HepG2 (cell line): Measurements from ENCODE around the gene WDFY1. TPM values are rescaled to one million over a fixed set of nuclear protein-coding genes. Genes with fewer than 3 reads are reported as not detected.

ENCODE experiments used
- BRD4 ChIP-seq: sonication (generic); formaldehyde crosslinking; IDR thresholded peaks from 2 replicates; pipeline ENCODE4 v1.4.0; 2020; ENCODE audit warnings: missing genetic modification reagents
- CCDC6 ChIP-seq: sonication (generic); formaldehyde crosslinking; IDR thresholded peaks from 2 replicates; pipeline ENCODE4 v1.8.1; 2022; ENCODE audit warnings: mild to moderate bottlenecking, missing genetic modification reagents, moderate library complexity
- CEBPB ChIP-seq: IDR thresholded peaks from 2 replicates; pipeline ENCODE4 v1.6.1; 2011; ENCODE audit warnings: low read depth, low read length, improper control_type of control experiment, borderline replicate concordance
- GABPB1 ChIP-seq: IDR thresholded peaks from 2 replicates; pipeline ENCODE4 v1.6.1; 2016; ENCODE audit warnings: mild to moderate bottlenecking, missing genetic modification reagents, moderate library complexity, missing compliant biosample characterization
- IKZF5 ChIP-seq: IDR thresholded peaks from 2 replicates; pipeline ENCODE4 v1.6.1; 2018; ENCODE audit warnings: missing genetic modification reagents, mild to moderate bottlenecking, missing compliant biosample characterization
- MAFK ChIP-seq, 2 experiments: IDR thresholded peaks in 1 of 2; conservative IDR thresholded peaks in 1 of 2; 2 replicates each; pipeline ENCODE4 v1.6.1; 2011; ENCODE audit warnings: improper control_type of control experiment in 2 of 2, low read length in 2 of 2
- MAX ChIP-seq: IDR thresholded peaks from 2 replicates; pipeline ENCODE4 v1.6.1; 2012; ENCODE audit warnings: inconsistent platforms
- MLLT10 ChIP-seq: sonication (generic); formaldehyde crosslinking; IDR thresholded peaks from 2 replicates; pipeline ENCODE4 v1.4.0; 2020; ENCODE audit warnings: missing genetic modification reagents
- PHB2 ChIP-seq: fragments of 450-650 bp; IDR thresholded peaks from 2 replicates; pipeline ENCODE4 v1.6.1; 2018; ENCODE audit not compliant: partially characterized antibody
- RAD51 ChIP-seq: fragments of 450-650 bp; IDR thresholded peaks from 2 replicates; pipeline ENCODE4 v1.6.1; 2016; ENCODE audit warnings: borderline replicate concordance
- RARA ChIP-seq: IDR thresholded peaks from 2 replicates; pipeline ENCODE4 v1.6.1; 2016; ENCODE audit warnings: missing genetic modification reagents, missing compliant biosample characterization
- RFX5 ChIP-seq: IDR thresholded peaks from 2 replicates; pipeline ENCODE4 v1.6.1; 2011; ENCODE audit warnings: low read depth, low read length, improper control_type of control experiment
- RNF219 ChIP-seq: sonication (generic); formaldehyde crosslinking; IDR thresholded peaks from 2 replicates; pipeline ENCODE4 v1.5.0; 2020; ENCODE audit warnings: mild to moderate bottlenecking, missing genetic modification reagents
- SSRP1 ChIP-seq: IDR thresholded peaks from 2 replicates; pipeline ENCODE4 v1.6.1; 2016; ENCODE audit warnings: control low read depth
- TFAP4 ChIP-seq: sonication (generic); IDR thresholded peaks from 2 replicates; pipeline ENCODE4 v1.6.1; 2016; ENCODE audit warnings: low read depth, borderline replicate concordance
- ZBTB20 ChIP-seq: sonication (generic); formaldehyde crosslinking; IDR thresholded peaks from 2 replicates; pipeline ENCODE4 v1.8.1; 2023; ENCODE audit warnings: missing genetic modification reagents, low read depth, mild to moderate bottlenecking, borderline replicate concordance
- ZNF30 ChIP-seq: sonication (generic); formaldehyde crosslinking; IDR thresholded peaks from 2 replicates; pipeline ENCODE4 v1.5.0; 2020; ENCODE audit warnings: mild to moderate bottlenecking, missing genetic modification reagents
- ZNF354B ChIP-seq: sonication (generic); formaldehyde crosslinking; IDR thresholded peaks from 2 replicates; pipeline ENCODE4 v1.8.0; 2022; ENCODE audit warnings: mild to moderate bottlenecking, missing genetic modification reagents
- ZNF546 ChIP-seq: sonication (generic); formaldehyde crosslinking; conservative IDR thresholded peaks from 2 replicates; pipeline ENCODE4 v1.8.1; 2023; ENCODE audit warnings: mild to moderate bottlenecking, missing genetic modification reagents
- ZNF550 ChIP-seq: sonication (generic); formaldehyde crosslinking; IDR thresholded peaks from 2 replicates; pipeline ENCODE4 v1.4.0; 2020; ENCODE audit warnings: mild to moderate bottlenecking, missing genetic modification reagents, borderline replicate concordance
- ZSCAN22 ChIP-seq: sonication (generic); formaldehyde crosslinking; IDR thresholded peaks from 2 replicates; pipeline ENCODE4 v1.4.0; 2020; ENCODE audit warnings: mild to moderate bottlenecking, missing genetic modification reagents
- ZSCAN9 ChIP-seq: IDR thresholded peaks from 2 replicates; pipeline ENCODE4 v1.6.1; 2016; ENCODE audit warnings: borderline replicate concordance
- ZXDC ChIP-seq: sonication (generic); formaldehyde crosslinking; IDR thresholded peaks from 2 replicates; pipeline ENCODE4 v1.5.0; 2020; ENCODE audit warnings: mild to moderate bottlenecking, missing genetic modification reagents
- polyA plus RNA-seq, 8 experiments: library from polyadenylated mRNA; depleted of rRNA in 3 of 8; stranded (reverse) in 7 of 8; unstranded in 1 of 8; fragments of >200 nt; fragmentation: Illumina TruSeq in 4 of 8; extraction: Trizol in 4 of 8; gene quantifications; 2 replicates each; pipeline versions ENCODE4 v1.2.1 to v1.2.3, GENCODE V29; 2011 to 2016; ENCODE audit warnings: low read depth in 4 of 8, missing spikeins in 1 of 8, mixed read lengths in 1 of 8; ENCODE audit not compliant: insufficient read depth in 1 of 8
- total RNA-seq, 5 experiments: library from RNA; depleted of rRNA; stranded (reverse); fragments of >200 nt; fragmentation: Illumina TruSeq; extraction: Trizol; gene quantifications; 2 replicates each; pipeline ENCODE4 v1.2.3, GENCODE V29; 2016; ENCODE audit warnings: low read depth in 1 of 5

WDFY1 gene
- total and polyA plus RNA-seq, 2 of the 13 experiments (the other 11 are each of a cell fraction or from before 2014, with no cell fraction given) = 77.0 to 78.4 TPM

GRCh38 chr2:223972656-223973102 is 27.5 kb upstream of the WDFY1 start (continued):
- TF ChIP-seq ZXDC (no peak), ZSCAN22 (CRISPR knock-in tag) (no peak), BRD4 (CRISPR knock-in tag) (no peak), IKZF5 (CRISPR knock-in tag) (0 out of 2 replicates have a peak, but pooled peaks have one; percentile 22), RNF219 (CRISPR knock-in tag) (no peak), MAFK (conservative IDR thresholded peaks at IDR 0.05 in 1 of 2, IDR thresholded peaks at IDR 0.05 in 1 of 2; ENCODE audit: low read length in 2 of 2) (no peak), MLLT10 (CRISPR knock-in tag) (no peak), ZNF30 (CRISPR knock-in tag) (no peak), TFAP4 (peak; percentile 79), SSRP1 (peak; percentile 45; the same call in 1 of the 2 replicates), RFX5 (no peak), GABPB1 (CRISPR knock-in tag) (no peak; the same call in 1 of the 2 replicates), CCDC6 (CRISPR knock-in tag) (0 out of 2 replicates have a peak, but pooled peaks have one; percentile 34), ZNF354B (CRISPR knock-in tag) (no peak), ZSCAN9 (CRISPR knock-in tag) (no peak), RARA (peak; percentile 87), MAX (no peak), PHB2 (no peak), CEBPB (peak; percentile 65; the same call in 1 of the 2 replicates), ZBTB20 (CRISPR knock-in tag) (no peak), ZNF546 (CRISPR knock-in tag) (no peak), ZNF550 (CRISPR knock-in tag) (no peak), RAD51 (no peak)
